IMR-90 (cell line): Measurements from ENCODE around the gene UBASH3A. TPM values are rescaled to one million over a fixed set of nuclear protein-coding genes. Genes with fewer than 3 reads are reported as not detected.

Source experiments
- ATAC-seq: fragments of 200-7000 bp; cut with Tn5 transposase; 2 replicates; pipeline ENCODE4 v1.9.1; 2020; ENCODE audit warnings: low read depth, mild to moderate bottlenecking, moderate library complexity
- BruUV-seq: library from RNA; stranded (reverse); fragments of 400-500 nt; replicated peaks from 2 replicates; lab custom pipeline; 2021; lab: Mats Ljungman, UMichigan
- CTCF ChIA-PET: fragments of 300-600 bp; formaldehyde crosslinking; extraction: SDS; loops from one replicate; lab custom pipeline; 2021; ENCODE audit warnings: antibody characterized with exemption; lab: Yijun Ruan, JAX
- POLR2A ChIA-PET: fragments of 300-600 bp; sonication (Branson Sonifier 250); formaldehyde crosslinking; loops from one replicate; lab custom pipeline; 2022; ENCODE audit warnings: antibody characterized with exemption; ENCODE audit not compliant: unreplicated experiment; lab: Charles Lee
- DNase-seq: peaks from one replicate; pipeline ENCODE4 v3.0.0; 2013
- H2AFZ ChIP-seq: replicated peaks from 2 replicates; pipeline ENCODE3; 2013; ENCODE audit warnings: low read length, mild to moderate bottlenecking; ENCODE audit not compliant: poor library complexity
- H2AK5ac ChIP-seq: 2 replicates; pipeline ENCODE4 v1.6.1; 2013; ENCODE audit warnings: low read depth, low read length, inconsistent platforms
- H2AK9ac ChIP-seq: replicated peaks from 2 replicates; pipeline ENCODE3; 2013; ENCODE audit warnings: mild to moderate bottlenecking, low read depth, low read length, moderate library complexity; ENCODE audit not compliant: poor library complexity
- H2BK120ac ChIP-seq: 2 replicates; pipeline ENCODE4 v1.6.1; 2013; ENCODE audit warnings: low read depth, low read length, inconsistent platforms
- H2BK15ac ChIP-seq: 3 replicates; pipeline ENCODE4 v1.6.1; 2013; ENCODE audit warnings: low read depth, low read length, inconsistent platforms
- H2BK20ac ChIP-seq: 2 replicates; pipeline ENCODE4 v1.6.1; 2013; ENCODE audit warnings: low read depth, mild to moderate bottlenecking, inconsistent platforms, low read length, moderate library complexity
- H2BK5ac ChIP-seq: 2 replicates; pipeline ENCODE4 v1.6.1; 2013; ENCODE audit warnings: mild to moderate bottlenecking, low read depth, low read length, inconsistent platforms; ENCODE audit not compliant: poor library complexity, severe bottlenecking
- H3K14ac ChIP-seq: replicated peaks from 2 replicates; pipeline ENCODE4 v1.6.1; 2013; ENCODE audit warnings: low read depth, low read length, inconsistent platforms
- H3K18ac ChIP-seq: 2 replicates; pipeline ENCODE4 v1.6.1; 2013; ENCODE audit warnings: low read depth, low read length, control low read depth
- H3K23ac ChIP-seq: 2 replicates; pipeline ENCODE4 v1.6.1; 2013; ENCODE audit warnings: low read depth, low read length, inconsistent platforms
- H3K27ac ChIP-seq: 2 replicates; pipeline ENCODE4 v1.5.1; 2013; ENCODE audit warnings: mild to moderate bottlenecking, control low read depth, low read length; ENCODE audit not compliant: insufficient read depth
- H3K27me3 ChIP-seq: 2 replicates; pipeline ENCODE4 v1.6.1; 2013; ENCODE audit warnings: low read length; ENCODE audit not compliant: control insufficient read depth, insufficient read depth
- H3K36me3 ChIP-seq: 2 replicates; pipeline ENCODE4 v1.6.1; 2013; ENCODE audit warnings: low read length, mixed read lengths; ENCODE audit not compliant: control insufficient read depth, insufficient read depth
- H3K4ac ChIP-seq: 2 replicates; pipeline ENCODE4 v1.6.1; 2013; ENCODE audit warnings: low read depth, low read length, inconsistent platforms
- H3K4me1 ChIP-seq: 2 replicates; pipeline ENCODE4 v1.6.1; 2013; ENCODE audit warnings: low read length, mixed read lengths; ENCODE audit not compliant: control insufficient read depth, insufficient read depth
- H3K4me2 ChIP-seq: 2 replicates; pipeline ENCODE4 v1.6.1; 2013; ENCODE audit warnings: low read depth, mild to moderate bottlenecking, control low read depth, low read length, moderate library complexity
- H3K4me3 ChIP-seq: 2 replicates; pipeline ENCODE4 v1.5.1; 2013; ENCODE audit warnings: low read depth, mild to moderate bottlenecking, control low read depth, low read length, moderate library complexity; ENCODE audit not compliant: insufficient read depth
- H3K56ac ChIP-seq: 2 replicates; pipeline ENCODE4 v1.6.1; 2013; ENCODE audit warnings: low read length, inconsistent platforms; ENCODE audit not compliant: insufficient read depth; ENCODE audit errors: extremely low read depth
- H3K79me1 ChIP-seq, 2 experiments: 2 replicates each; pipeline ENCODE4 v1.6.1; 2013; ENCODE audit warnings: low read length in 2 of 2, inconsistent platforms in 1 of 2, low read depth in 1 of 2
- H3K9ac ChIP-seq: 2 replicates; pipeline ENCODE4 v1.6.1; 2013; ENCODE audit warnings: low read depth, low read length, control low read depth
- H3K9me1 ChIP-seq: 2 replicates; pipeline ENCODE4 v1.6.1; 2013; ENCODE audit warnings: low read length, inconsistent platforms; ENCODE audit not compliant: insufficient read depth
- H3K9me3 ChIP-seq: 2 replicates; pipeline ENCODE4 v1.6.1; 2013; ENCODE audit warnings: low read length; ENCODE audit not compliant: control insufficient read depth, insufficient read depth
- H4K20me1 ChIP-seq: 2 replicates; pipeline ENCODE4 v1.6.1; 2013; ENCODE audit warnings: low read length, inconsistent platforms; ENCODE audit not compliant: insufficient read depth
- H4K5ac ChIP-seq: 2 replicates; pipeline ENCODE4 v1.6.1; 2013; ENCODE audit warnings: mild to moderate bottlenecking, low read depth, low read length, control low read depth
- H4K8ac ChIP-seq, 2 experiments: 2 replicates each; pipeline ENCODE4 v1.6.1; 2013; ENCODE audit warnings: low read depth in 2 of 2, low read length in 2 of 2, control low read depth in 1 of 2, inconsistent platforms in 1 of 2
- H4K91ac ChIP-seq: 2 replicates; pipeline ENCODE4 v1.6.1; 2013; ENCODE audit warnings: low read depth, low read length, inconsistent platforms; ENCODE audit not compliant: insufficient read depth
- CEBPB ChIP-seq: IDR thresholded peaks from 2 replicates; pipeline ENCODE4 v1.6.1; 2012; ENCODE audit warnings: low read depth, low read length, improper control_type of control experiment
- CHD1 ChIP-seq: IDR thresholded peaks from 2 replicates; pipeline ENCODE4 v1.6.1; 2012; ENCODE audit warnings: low read depth, low read length, improper control_type of control experiment
- CTCF ChIP-seq: conservative IDR thresholded peaks from 2 replicates; pipeline ENCODE4 v1.5.1; 2012; ENCODE audit warnings: mild to moderate bottlenecking, low read depth, low read length, improper control_type of control experiment
- MXI1 ChIP-seq: IDR thresholded peaks from 2 replicates; pipeline ENCODE4 v1.6.1; 2012; ENCODE audit warnings: low read depth, mild to moderate bottlenecking, low read length, moderate library complexity, borderline replicate concordance
- RAD21 ChIP-seq: IDR thresholded peaks from 2 replicates; pipeline ENCODE4 v1.6.1; 2012; ENCODE audit warnings: low read length, improper control_type of control experiment
- RCOR1 ChIP-seq: IDR thresholded peaks from 2 replicates; pipeline ENCODE4 v1.6.1; 2012; ENCODE audit warnings: mild to moderate bottlenecking, low read length, improper control_type of control experiment; ENCODE audit not compliant: insufficient replicate concordance
- RFX5 ChIP-seq: IDR thresholded peaks from 2 replicates; pipeline ENCODE4 v1.8.0; 2012; ENCODE audit warnings: low read depth, mild to moderate bottlenecking, low read length, moderate library complexity
- SMC3 ChIP-seq: fragments of 150-350 bp; IDR thresholded peaks from 2 replicates; pipeline ENCODE4 v1.6.1; 2016; ENCODE audit warnings: low read depth, mild to moderate bottlenecking, antibody characterized with exemption, low read length, moderate library complexity
- WGBS, 2 experiments: methylation state at CpG; one replicate each; pipeline versions ENCODE4 v1.1.5 to v1.1.7; 2013; ENCODE audit warnings: missing lambda C conversion rate in 2 of 2; ENCODE audit not compliant: insufficient read length in 1 of 2; ENCODE audit errors: extremely low coverage in 2 of 2; 5-methylcytosine and 5-hydroxymethylcytosine counted together
- dilution Hi-C: fragments of 300-500 bp; cut with HindIII; formaldehyde crosslinking; loops from one replicate; pipeline ENCODE4 v1.14.3; 2018; ENCODE audit warnings: low sequenced_read_pairs; ENCODE audit not compliant: unreplicated experiment
- in situ Hi-C: fragments of 300-500 bp; cut with MboI; formaldehyde crosslinking; loops from 3 replicates; pipeline ENCODE4 v1.14.3; 2019; ENCODE audit warnings: low sequenced_read_pairs, inconsistent platforms, mixed read lengths
- intact Hi-C: fragments of 100-400 bp; cut with micrococcal nuclease; formaldehyde crosslinking; loops from 2 replicates; pipeline ENCODE4 v1.10.0; 2022
- polyA plus RNA-seq, 3 experiments: library from polyadenylated mRNA; depleted of rRNA; stranded (reverse); fragments of >200 nt; gene quantifications; 2 replicates each; pipeline ENCODE4 v1.2.3, GENCODE V29; 2012; ENCODE audit warnings: low replicate concordance in 1 of 3
- total RNA-seq: library from RNA; depleted of rRNA; stranded (reverse); fragments of >200 nt; gene quantifications from 2 replicates; pipeline ENCODE4 v1.2.3, GENCODE V29; 2012
- TF ChIP-seq, protein P1 (sequence below): fragments of 150-350 bp; IDR thresholded peaks from 2 replicates; pipeline ENCODE4 v1.6.1; 2017; ENCODE audit warnings: mild to moderate bottlenecking, antibody characterized with exemption, low read length, low read depth
- TF ChIP-seq, protein P2 (sequence below): fragments of 150-350 bp; IDR thresholded peaks from 2 replicates; pipeline ENCODE4 v1.6.1; 2016; ENCODE audit warnings: low read depth, mild to moderate bottlenecking, low read length, moderate library complexity, borderline replicate concordance

UBASH3A gene
- total and polyA plus RNA-seq, 2 of the 4 experiments (the other 2 are of a cell fraction) = not detected

- BruUV-seq = no TSS peak
Measured at GRCh38 chr21:42475036-42475435, 71.3 kb downstream of the UBASH3A start.

More at GRCh38 chr21:42475036-42475435, 71.3 kb downstream of the UBASH3A start:
- ATAC-seq (no peak), DNase-seq (no peak)
- Histone ChIP-seq H3K4me2 (no peak overlapping the region), H2AK5ac (no peak overlapping the region), H3K79me1 (no peaks in the 10 kb centered on the region), H3K9me1 (no peaks in the 10 kb centered on the region), H2BK20ac (no peak overlapping the region), H3K9me3 (no peaks in the 10 kb centered on the region), H3K4ac (no peak overlapping the region), H3K56ac (no peak overlapping the region), H4K91ac (no peak overlapping the region), H2BK120ac (no peak overlapping the region), H3K9ac (no peak overlapping the region), H2BK5ac (no peak overlapping the region), H4K20me1 (no peaks in the 10 kb centered on the region), H3K14ac (no peak overlapping the region), H2AFZ (no peak overlapping the region), H4K8ac (no peak overlapping the region), H3K27me3 (peaks cover 10% of the 10 kb centered on the region; the same call in 1 of the 2 replicates), H3K18ac (no peak overlapping the region), H2AK9ac (no peak overlapping the region), H3K4me3 (no peak overlapping the region), H3K4me1 (no peaks in the 10 kb centered on the region), H3K23ac (no peak overlapping the region), H4K5ac (no peak overlapping the region), H2BK15ac (no peak overlapping the region), H3K27ac (no peak overlapping the region), H3K36me3 (no peaks in the 10 kb centered on the region)
- dilution Hi-C loops (no loop called here), intact Hi-C loops (no loop called here), in situ Hi-C loops (no loop called here)
- ChIA-PET CTCF (no interaction called here), POLR2A (no interaction called here)
- WGBS, 2 experiments = 79% methylated on average over 2 of the region's 7 CpGs; no CpG with 5 or more reads in 1 of the 2 experiments
- TF ChIP-seq RFX5 = no peak
- TF ChIP-seq, protein P1, sequence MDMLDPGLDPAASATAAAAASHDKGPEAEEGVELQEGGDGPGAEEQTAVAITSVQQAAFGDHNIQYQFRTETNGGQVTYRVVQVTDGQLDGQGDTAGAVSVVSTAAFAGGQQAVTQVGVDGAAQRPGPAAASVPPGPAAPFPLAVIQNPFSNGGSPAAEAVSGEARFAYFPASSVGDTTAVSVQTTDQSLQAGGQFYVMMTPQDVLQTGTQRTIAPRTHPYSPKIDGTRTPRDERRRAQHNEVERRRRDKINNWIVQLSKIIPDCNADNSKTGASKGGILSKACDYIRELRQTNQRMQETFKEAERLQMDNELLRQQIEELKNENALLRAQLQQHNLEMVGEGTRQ = no peak
- no peak for TF ChIP-seq CEBPB
- no peak for TF ChIP-seq RCOR1
- no peak for TF ChIP-seq MXI1
- TF ChIP-seq SMC3 = no peak
- no peak for TF ChIP-seq CTCF
- TF ChIP-seq, protein P2, sequence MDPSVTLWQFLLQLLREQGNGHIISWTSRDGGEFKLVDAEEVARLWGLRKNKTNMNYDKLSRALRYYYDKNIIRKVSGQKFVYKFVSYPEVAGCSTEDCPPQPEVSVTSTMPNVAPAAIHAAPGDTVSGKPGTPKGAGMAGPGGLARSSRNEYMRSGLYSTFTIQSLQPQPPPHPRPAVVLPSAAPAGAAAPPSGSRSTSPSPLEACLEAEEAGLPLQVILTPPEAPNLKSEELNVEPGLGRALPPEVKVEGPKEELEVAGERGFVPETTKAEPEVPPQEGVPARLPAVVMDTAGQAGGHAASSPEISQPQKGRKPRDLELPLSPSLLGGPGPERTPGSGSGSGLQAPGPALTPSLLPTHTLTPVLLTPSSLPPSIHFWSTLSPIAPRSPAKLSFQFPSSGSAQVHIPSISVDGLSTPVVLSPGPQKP = no peak
- TF ChIP-seq CHD1 = no peak
- no peak for TF ChIP-seq RAD21
